ENCODE results near the gene LHX3. TPM values are rescaled to one million over a fixed set of nuclear protein-coding genes. Genes with fewer than 3 reads are reported as not detected.

Gene LHX3
- total RNA-seq, 2 experiments from 2014 or later, result 0.11 to 0.16 TPM

- Histone ChIP-seq H3K4me3 (ENCODE audit: low read length) (no peak overlapping the region), H3K27me3 (ENCODE audit: control insufficient read depth in 1 of 2, insufficient read depth in 2 of 2, low read length in 2 of 2) (no peaks in the 10 kb centered on the region), H3K36me3 (ENCODE audit: insufficient read depth, low read length) (peaks cover 7% of the 10 kb centered on the region), H3K4me1 (ENCODE audit: insufficient read depth, low read length) (peaks cover 36% of the 10 kb centered on the region), H3K9me3 (ENCODE audit: control insufficient read depth in 1 of 2, insufficient read depth in 1 of 2, low read length in 2 of 2) (no peaks in the 10 kb centered on the region), H3K27ac (ENCODE audit: low read depth in 1 of 2, low read length in 2 of 2) (no peak overlapping the region)
- TF ChIP-seq, protein P1, sequence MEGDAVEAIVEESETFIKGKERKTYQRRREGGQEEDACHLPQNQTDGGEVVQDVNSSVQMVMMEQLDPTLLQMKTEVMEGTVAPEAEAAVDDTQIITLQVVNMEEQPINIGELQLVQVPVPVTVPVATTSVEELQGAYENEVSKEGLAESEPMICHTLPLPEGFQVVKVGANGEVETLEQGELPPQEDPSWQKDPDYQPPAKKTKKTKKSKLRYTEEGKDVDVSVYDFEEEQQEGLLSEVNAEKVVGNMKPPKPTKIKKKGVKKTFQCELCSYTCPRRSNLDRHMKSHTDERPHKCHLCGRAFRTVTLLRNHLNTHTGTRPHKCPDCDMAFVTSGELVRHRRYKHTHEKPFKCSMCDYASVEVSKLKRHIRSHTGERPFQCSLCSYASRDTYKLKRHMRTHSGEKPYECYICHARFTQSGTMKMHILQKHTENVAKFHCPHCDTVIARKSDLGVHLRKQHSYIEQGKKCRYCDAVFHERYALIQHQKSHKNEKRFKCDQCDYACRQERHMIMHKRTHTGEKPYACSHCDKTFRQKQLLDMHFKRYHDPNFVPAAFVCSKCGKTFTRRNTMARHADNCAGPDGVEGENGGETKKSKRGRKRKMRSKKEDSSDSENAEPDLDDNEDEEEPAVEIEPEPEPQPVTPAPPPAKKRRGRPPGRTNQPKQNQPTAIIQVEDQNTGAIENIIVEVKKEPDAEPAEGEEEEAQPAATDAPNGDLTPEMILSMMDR (IDR thresholded peaks at IDR 0.05), result no peak
- ATAC-seq (ENCODE audit: poor library complexity) (no peak), DNase-seq (no peak)
- Mint-ChIP-seq H3K27ac (no peak overlapping the region), H3K9me3 (no peaks in the 10 kb centered on the region), H3K27me3 (no peaks in the 10 kb centered on the region), H3K4me3 (no peak overlapping the region), H3K36me3 (ENCODE audit: low read depth) (peaks cover 28% of the 10 kb centered on the region), H3K4me1 (ENCODE audit: low read depth) (peaks cover 32% of the 10 kb centered on the region)
- ChIA-PET POLR2A (no interaction called here), CTCF (no interaction called here)
- intact Hi-C loops (cut with DNase I, micrococcal nuclease), result no loop called here
These were observed 24.5 kb upstream of the LHX3 start for GRCh38 chr9:136229096-136230065.

DNA sequence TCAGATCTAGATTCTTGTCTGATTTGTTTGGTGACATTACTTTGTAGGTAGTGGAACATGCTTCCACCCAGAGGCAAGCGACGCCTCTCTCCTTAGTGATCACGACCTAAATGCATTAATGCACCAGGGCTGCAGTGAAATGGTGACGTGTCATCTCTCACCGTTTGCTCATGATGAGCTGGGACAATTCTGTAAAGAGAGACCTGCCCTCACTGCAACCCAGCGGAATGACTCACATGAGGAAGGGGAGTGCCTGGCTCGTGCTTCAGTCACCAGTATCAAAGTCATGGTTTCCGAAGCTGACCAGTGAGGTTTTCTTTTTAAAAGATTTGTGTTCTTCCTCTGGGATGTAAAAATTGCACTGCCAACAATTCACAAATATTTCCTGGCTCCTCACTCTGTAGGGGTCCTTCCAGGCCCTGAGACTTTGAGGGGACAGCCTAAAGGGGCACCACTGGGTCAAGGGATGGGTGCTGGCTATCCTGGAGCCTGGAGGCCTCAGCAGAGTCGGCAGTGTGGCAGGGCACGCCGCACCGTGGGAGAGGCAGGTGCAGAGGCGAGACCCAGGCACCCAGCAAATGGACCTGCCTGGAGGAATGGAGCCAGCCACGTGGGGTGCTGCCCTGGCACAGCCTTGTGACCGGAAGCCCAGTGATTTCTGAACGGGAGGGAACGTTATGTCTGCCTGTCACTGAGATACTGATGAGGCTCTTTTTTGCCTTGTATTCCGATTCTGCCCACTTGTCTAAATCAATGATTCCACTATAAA, 23.4 kb upstream of the LHX3 start:
- Histone ChIP-seq H3K4me1 (ENCODE audit: insufficient read depth, low read length) (peaks cover 44% of the 10 kb centered on the region), H3K27ac (ENCODE audit: low read depth in 1 of 2, low read length in 2 of 2) (no peak overlapping the region), H3K9me3 (ENCODE audit: control insufficient read depth in 1 of 2, insufficient read depth in 1 of 2, low read length in 2 of 2) (no peaks in the 10 kb centered on the region), H3K36me3 (ENCODE audit: insufficient read depth, low read length) (peaks cover 17% of the 10 kb centered on the region), H3K27me3 (ENCODE audit: control insufficient read depth in 1 of 2, insufficient read depth in 2 of 2, low read length in 2 of 2) (no peaks in the 10 kb centered on the region), H3K4me3 (ENCODE audit: low read length) (no peak overlapping the region)
- Mint-ChIP-seq H3K4me1 (ENCODE audit: low read depth) (peaks cover 29% of the 10 kb centered on the region), H3K9me3 (no peaks in the 10 kb centered on the region), H3K27ac (no peak overlapping the region), H3K27me3 (no peaks in the 10 kb centered on the region), H3K36me3 (ENCODE audit: low read depth) (peaks cover 33% of the 10 kb centered on the region), H3K4me3 (no peak overlapping the region)
- intact Hi-C loops (cut with DNase I, micrococcal nuclease), result no loop called here
- DNase-seq (no peak), ATAC-seq (ENCODE audit: poor library complexity) (no peak)
- CTCF ChIA-PET, result no interaction called here
- POLR2A ChIA-PET, result no interaction called here
- TF ChIP-seq, protein P1 (IDR thresholded peaks at IDR 0.05), result no peak

- Histone ChIP-seq H3K27me3 (ENCODE audit: control insufficient read depth in 1 of 2, insufficient read depth in 2 of 2, low read length in 2 of 2) (no peaks in the 10 kb centered on the region), H3K9me3 (ENCODE audit: control insufficient read depth in 1 of 2, insufficient read depth in 1 of 2, low read length in 2 of 2) (no peaks in the 10 kb centered on the region), H3K27ac (ENCODE audit: low read depth in 1 of 2, low read length in 2 of 2) (no peak overlapping the region), H3K4me3 (ENCODE audit: low read length) (no peak overlapping the region), H3K36me3 (ENCODE audit: insufficient read depth, low read length) (peaks cover 30% of the 10 kb centered on the region), H3K4me1 (ENCODE audit: insufficient read depth, low read length) (peaks cover 30% of the 10 kb centered on the region)
- intact Hi-C loops (cut with DNase I, micrococcal nuclease), result no loop called here
- ChIA-PET CTCF (no interaction called here), POLR2A (no interaction called here)
- Mint-ChIP-seq H3K27ac (peak overlapping the region; percentile 95), H3K27me3 (no peaks in the 10 kb centered on the region), H3K9me3 (no peaks in the 10 kb centered on the region), H3K36me3 (ENCODE audit: low read depth) (peaks cover 34% of the 10 kb centered on the region), H3K4me1 (ENCODE audit: low read depth) (peaks cover 19% of the 10 kb centered on the region), H3K4me3 (no peak overlapping the region)
- TF ChIP-seq, protein P1 (IDR thresholded peaks at IDR 0.05), result no peak
- ATAC-seq (ENCODE audit: poor library complexity), result no peak
- DNase-seq, result no peak
These were observed 21.9 kb upstream of the LHX3 start for GRCh38 chr9:136226680-136227407.
